Fibroblast of skin of left biceps (primary cell): ENCODE data around the gene CEP95.

ENCODE experiments used
- DNase-seq, 2 experiments: peaks; one replicate each; pipeline ENCODE4 v3.0.0-alpha.2; 2013; ENCODE audit warnings: low read depth in 2 of 2

Gene CEP95

DNA sequence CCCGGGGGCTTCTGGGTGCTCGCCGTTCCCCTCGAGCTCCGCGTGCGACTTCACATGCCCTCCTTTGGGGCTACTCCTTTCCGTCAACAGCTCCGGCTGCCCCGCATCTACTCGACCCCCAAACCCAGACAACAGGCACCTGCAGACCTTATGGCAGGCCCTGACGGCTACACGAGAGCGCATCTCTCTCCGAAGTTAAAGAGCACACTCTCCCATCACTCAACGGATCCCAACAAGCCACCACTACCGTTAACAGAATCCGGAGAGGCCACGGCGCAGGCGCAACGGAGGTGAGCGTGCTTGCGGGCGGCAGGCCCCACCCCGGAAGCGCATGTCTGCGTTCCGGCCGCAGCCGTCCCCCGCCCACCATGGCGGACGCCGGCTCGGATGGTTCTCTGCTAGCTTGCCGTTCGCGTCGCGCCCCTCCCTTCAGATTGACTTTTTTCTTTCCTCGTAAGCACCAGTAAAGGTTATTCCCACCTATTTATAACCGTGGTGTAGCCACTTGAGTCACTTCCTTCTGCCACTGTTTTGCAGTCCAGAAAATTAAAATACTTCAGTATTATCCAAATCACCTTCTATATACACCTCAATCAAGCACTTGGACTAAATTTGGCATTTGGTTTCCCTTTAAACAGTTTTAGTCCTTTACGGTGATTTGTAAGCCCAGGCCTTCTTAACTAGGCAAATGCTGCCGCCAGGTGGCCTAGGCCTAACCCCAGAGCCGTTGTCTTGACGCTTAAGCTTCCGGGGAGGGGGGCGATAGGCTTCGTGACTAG, 9.8 kb upstream of the CEP95 start, which contains the start of gene POLG2:
POLG2 (minus strand) TSS at position 269 of the 779 bp plus-strand sequence; CDS start at position 183, 86 bp downstream.
- peak; percentile 76 to 77 for DNase-seq

- no peak for DNase-seq
Measured at GRCh38 chr17:64497565-64498035, 9.2 kb upstream of the CEP95 start.

DNA sequence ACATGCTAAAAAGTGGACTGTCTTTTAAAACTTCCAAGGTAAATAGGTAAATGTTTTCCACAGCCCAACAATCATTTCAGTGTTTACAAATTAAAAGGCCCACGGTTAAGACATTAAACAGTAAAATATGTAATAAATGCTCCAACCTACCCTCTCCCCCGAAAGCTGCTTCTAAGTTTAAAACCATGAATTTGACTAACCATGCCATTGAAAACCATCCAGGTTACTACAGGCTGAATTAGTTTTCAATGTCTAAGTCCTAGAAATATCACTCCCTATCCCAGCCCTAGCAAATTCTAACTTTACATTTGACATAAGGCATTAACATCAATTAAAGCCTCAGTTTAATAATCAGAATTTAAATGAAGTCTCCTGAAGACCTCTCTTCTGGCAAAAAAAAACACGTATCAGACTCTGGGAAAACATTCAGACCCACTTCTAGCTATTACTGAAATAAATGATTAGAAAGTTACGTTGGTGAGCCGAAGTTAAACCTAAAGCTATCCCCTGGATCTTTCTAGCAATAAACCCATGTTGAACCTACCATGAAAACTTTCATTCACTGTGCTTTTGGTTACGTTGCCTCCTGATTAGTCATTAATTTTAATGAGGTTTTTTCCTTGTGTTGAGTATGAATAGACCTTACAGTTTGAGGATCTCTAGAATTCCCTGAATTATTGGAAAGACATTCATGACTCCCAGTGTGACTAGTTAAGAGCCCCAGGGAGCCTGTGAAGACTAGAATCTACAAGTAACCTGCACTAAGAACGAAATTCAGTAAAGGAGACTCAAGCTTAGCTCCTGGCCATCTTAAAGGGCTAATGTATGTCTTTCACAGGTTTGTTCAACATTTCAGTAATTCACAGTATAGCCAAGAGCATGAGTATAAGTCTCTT, 8.2 kb upstream of the CEP95 start:
- no peak for DNase-seq

GRCh38 chr17:64499805-64500486, 6.8 kb upstream of the CEP95 start:
- no peak for DNase-seq

- no peak for DNase-seq
Measured at GRCh38 chr17:64500487-64500859, 6.3 kb upstream of the CEP95 start.

GRCh38 chr17:64500862-64501765, 5.7 kb upstream of the CEP95 start:
- no peak for DNase-seq

- DNase-seq = no peak
Measured at GRCh38 chr17:64502021-64502420, 4.8 kb upstream of the CEP95 start.

- DNase-seq = no peak
Measured at GRCh38 chr17:64502809-64503208, 4.0 kb upstream of the CEP95 start.

DNA sequence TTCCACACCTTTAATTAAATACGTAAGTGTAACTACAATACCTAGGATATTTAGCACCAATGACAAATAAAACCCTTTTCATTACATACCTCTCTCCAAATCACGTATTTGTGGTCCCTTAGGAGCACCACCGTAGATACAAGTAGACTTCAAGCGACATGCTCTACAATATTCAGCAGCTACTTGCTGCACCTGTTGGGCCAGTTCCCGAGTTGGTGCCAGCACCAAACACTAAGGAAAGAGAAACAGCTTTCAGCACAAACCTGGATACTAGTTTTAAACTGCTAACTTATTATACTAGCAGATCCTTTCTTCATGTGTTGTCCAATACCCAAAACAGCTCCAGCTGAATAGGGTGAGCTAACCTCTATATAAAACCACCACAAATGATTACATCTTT, 3.4 kb upstream of the CEP95 start:
- no peak for DNase-seq

DNA sequence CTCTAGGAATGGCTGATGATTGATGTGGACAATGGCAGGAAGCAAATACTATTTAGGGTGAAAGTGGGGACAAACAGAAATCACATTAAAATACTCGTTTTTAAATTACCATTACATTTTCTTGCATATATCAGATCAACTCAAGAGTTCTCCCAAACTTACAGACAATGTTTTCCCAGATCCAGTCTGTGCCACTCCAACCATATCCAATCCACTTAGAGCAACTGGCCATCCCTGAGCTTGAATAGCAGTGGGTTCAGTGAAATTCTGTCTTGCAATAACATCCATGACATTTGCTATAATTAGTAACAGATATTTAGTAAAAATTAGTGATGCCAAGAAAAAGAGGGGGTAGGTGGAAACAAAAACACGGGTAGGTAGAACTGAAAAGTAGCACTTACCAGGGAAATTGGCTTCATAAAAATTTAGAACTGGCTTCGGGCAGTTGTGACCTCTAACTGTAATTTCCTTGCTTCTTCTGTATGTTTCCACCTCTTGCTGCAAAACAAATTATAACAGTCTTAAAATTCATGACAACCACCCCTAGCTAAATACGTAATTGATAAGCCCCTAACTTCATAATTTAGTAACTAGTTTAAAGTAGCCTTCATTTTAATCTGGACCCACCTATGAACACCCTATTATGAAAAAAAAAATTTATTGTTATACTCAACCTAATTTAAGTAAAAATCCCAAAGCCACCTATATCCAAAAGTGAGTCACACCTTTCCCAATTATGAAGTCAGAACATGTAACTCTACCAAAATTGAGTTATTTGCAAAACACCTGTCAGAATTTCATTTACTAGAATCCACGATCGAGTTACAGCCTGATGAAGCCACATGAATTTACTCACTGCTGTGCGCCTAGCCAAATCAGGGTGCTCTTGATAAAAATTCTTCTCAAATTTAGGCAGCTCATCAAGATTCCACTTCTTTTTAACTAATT, 2.7 kb upstream of the CEP95 start:
- DNase-seq = no peak

- no peak for DNase-seq
Measured at GRCh38 chr17:64504769-64505339, 1.9 kb upstream of the CEP95 start.

- peak; percentile 83 to 84 for DNase-seq
Measured at GRCh38 chr17:64505340-64506200, 1.2 kb upstream of the CEP95 start.

DNA sequence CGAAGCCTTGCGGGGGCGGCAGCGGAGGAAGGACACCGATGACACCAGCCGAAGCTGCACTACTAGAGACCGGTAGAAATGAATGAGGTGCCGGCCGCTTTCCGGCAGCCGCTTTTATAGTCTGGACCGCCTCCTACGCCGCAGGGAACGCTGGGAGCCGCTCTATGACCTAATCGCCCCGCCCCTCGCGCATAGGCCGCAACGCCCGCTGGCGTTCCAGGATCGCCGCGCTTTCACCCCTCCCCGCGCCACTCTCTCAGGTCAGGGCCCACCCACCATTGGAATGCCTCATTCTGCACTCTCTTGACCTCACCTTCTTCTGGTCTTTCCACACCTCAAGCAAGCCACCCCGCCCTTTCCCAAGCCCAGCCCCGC, 589 bp upstream of the CEP95 start, which contains the start of gene DDX5:
DDX5 (minus strand) TSS at position 89 of the 375 bp plus-strand sequence. CDS start 170 bp downstream, outside the sequence.
- peak; percentile 89 for DNase-seq

- no peak for DNase-seq
Measured at GRCh38 chr17:64507413-64507782, 621 bp downstream of the CEP95 start.

- no peak for DNase-seq
Measured at GRCh38 chr17:64508683-64509082, 1.9 kb downstream of the CEP95 start.

DNA sequence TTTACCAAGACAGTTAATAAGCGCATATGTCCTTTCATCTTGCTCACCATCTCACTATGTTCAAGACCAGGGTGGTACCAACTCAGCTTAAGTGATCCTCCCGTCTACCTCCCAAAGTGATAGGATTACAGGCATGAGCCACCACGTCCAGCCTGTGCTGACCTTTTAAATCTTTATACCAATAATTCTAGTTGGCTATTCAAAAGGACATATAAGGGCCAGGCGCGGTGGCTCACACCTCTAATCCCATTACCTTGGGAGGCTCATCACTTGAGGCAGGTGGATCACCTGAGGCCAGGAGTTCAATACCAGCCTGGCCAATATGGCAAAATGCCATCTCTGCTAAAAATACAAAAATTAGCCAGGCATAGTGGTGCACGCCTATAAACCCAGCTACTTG, 2.4 kb downstream of the CEP95 start:
- no peak for DNase-seq

DNA sequence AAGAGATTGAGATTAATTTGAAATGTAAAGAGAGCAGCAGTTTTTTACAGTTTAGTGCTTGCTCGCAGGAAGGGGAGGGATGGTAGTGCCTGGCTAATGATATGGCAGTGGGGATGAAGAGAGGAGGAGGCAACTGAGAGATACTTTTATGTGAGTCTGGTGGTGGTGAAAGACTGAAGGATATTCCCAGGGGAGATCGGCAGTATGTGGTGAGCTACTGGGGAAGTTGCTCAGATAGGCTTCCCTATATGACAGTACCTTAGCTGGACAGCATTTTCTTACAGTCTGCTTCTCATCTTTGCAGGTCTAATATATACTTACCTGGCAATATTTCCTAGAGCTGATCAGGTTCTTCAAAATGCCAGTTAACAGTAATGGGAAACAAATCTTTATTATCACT, 8.6 kb downstream of the CEP95 start:
- no peak for DNase-seq

DNA sequence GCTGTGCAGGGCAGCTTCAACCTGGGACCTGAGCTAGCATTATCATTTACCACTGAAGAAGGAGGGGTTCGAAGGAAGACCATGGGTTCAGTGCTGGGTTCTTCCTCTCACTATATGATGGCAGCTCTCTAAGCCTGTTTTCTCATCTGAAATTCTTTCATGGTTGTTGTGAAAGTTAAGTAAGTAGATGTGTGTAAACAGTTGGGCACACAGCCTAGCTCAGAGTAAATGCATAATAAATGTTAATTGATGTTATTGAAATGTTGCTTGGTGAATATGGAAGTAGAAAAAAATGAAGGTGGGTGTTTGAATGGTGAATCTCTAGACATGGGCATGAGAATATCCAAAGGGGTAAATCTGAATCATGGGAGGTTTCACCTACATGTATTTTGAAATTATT, 9.1 kb downstream of the CEP95 start:
- DNase-seq = no peak

DNA sequence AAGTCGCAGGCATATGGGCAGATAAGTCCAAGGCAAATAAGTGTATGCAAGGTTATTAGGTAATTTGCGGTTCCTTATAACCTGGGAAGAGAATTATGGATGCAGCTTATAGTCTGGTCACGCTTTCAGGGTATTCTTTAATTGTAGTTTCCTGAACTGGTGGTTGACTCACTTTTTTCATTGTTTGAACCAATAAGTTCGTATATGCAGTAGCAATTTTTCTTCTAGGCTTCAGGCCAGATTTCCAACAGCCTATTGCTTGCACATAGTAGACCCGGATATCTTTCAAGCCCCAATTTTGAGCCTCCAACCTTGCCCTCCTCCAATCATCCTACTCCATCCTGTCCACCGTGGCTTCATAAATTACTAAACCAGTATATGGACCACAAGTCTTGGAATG, 12.8 kb downstream of the CEP95 start:
- no peak for DNase-seq
